NCI-H1930 (cell line): ENCODE data around the gene FOXP1.

Experiments used
- DNase-seq, 2 experiments: peaks; one replicate each; lab custom pipeline; 2025; lab: John Stamatoyannopoulos, UW

The FOXP1 gene

GRCh38 chr3:71072986-71073385 lies 510.5 kb downstream of the FOXP1 start:
- no peak for DNase-seq

- no peak for DNase-seq
Measured at GRCh38 chr3:71072287-71072686, 511.2 kb downstream of the FOXP1 start.

- no peak for DNase-seq
Measured at GRCh38 chr3:71070497-71071463, 512.7 kb downstream of the FOXP1 start.

- DNase-seq = no peak
Measured at GRCh38 chr3:71069797-71070196, 513.7 kb downstream of the FOXP1 start.

- no peak for DNase-seq
Measured at GRCh38 chr3:71067977-71068654, 515.4 kb downstream of the FOXP1 start.

- DNase-seq = peak in 1 of 2 experiments; percentile 47
Measured at GRCh38 chr3:71066849-71067261, 516.7 kb downstream of the FOXP1 start.

- no peak for DNase-seq
Measured at GRCh38 chr3:71066356-71066755, 517.2 kb downstream of the FOXP1 start.

GRCh38 chr3:71065764-71066013 lies 517.8 kb downstream of the FOXP1 start:
- DNase-seq = no peak

GRCh38 chr3:71064956-71065763 lies 518.4 kb downstream of the FOXP1 start:
- no peak for DNase-seq

- no peak for DNase-seq
Measured at GRCh38 chr3:71064291-71064955, 519.1 kb downstream of the FOXP1 start.

GRCh38 chr3:71063773-71064290 lies 519.7 kb downstream of the FOXP1 start:
- DNase-seq = no peak

- DNase-seq = peak in 1 of 2 experiments; percentile 7
Measured at GRCh38 chr3:71062952-71063772, 520.4 kb downstream of the FOXP1 start.

GRCh38 chr3:71062037-71062932 lies 521.2 kb downstream of the FOXP1 start:
- DNase-seq = no peak

GRCh38 chr3:71061581-71061980 lies 521.9 kb downstream of the FOXP1 start:
- DNase-seq = no peak

GRCh38 chr3:71061037-71061436 lies 522.5 kb downstream of the FOXP1 start:
- no peak for DNase-seq

- no peak for DNase-seq
Measured at GRCh38 chr3:71060536-71060935, 523.0 kb downstream of the FOXP1 start.

- DNase-seq = no peak
Measured at GRCh38 chr3:71057526-71057894, 526.0 kb downstream of the FOXP1 start.

GRCh38 chr3:71056327-71056726 lies 527.2 kb downstream of the FOXP1 start:
- no peak for DNase-seq

- no peak for DNase-seq
Measured at GRCh38 chr3:71055257-71056001, 528.1 kb downstream of the FOXP1 start.
